ENCODE data around the gene NLRC4.
"Not testable (repeated sequence)": the region's sequence is repeated elsewhere in the genome, so short reads cannot be mapped to it uniquely, and the experiment has no call there.

The NLRC4 gene

DNA sequence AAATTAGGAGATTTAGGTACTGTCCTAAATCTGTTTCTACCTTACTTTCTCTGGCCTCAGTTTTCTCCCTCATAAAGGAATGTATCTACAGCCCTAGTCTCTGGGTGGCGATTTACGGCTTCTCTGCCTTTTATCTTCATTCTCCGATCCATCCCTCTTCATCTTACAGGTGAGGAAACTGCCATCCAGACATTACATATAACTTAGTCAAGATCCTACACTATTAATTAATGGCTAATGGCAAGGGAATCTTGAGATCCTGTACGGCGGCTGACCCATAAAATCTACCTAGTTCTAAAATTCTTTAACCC, 12.6 kb upstream of the NLRC4 start:
- H3K27ac ChIP-seq (ENCODE audit: low read length): peak overlapping the region; percentile 23
- peak overlapping the region; percentile 83; the same call in 1 of the 2 replicates for H3K9ac ChIP-seq (ENCODE audit: low read depth, low read length)
- H3K4me3 ChIP-seq (ENCODE audit: low read length): peak overlapping the region; percentile 92
- no peaks in the 10 kb centered on the region for H3K36me3 ChIP-seq (ENCODE audit: insufficient read depth, low read depth, low read length)
- no peaks in the 10 kb centered on the region for H3K9me3 ChIP-seq (ENCODE audit: insufficient read depth, low read depth, low read length)
- no peaks in the 10 kb centered on the region; the same call in 1 of the 2 replicates for H3K27me3 ChIP-seq (ENCODE audit: insufficient read depth, low read length)
- no peaks in the 10 kb centered on the region for H3K4me1 ChIP-seq (ENCODE audit: insufficient read depth, low read length)

DNA sequence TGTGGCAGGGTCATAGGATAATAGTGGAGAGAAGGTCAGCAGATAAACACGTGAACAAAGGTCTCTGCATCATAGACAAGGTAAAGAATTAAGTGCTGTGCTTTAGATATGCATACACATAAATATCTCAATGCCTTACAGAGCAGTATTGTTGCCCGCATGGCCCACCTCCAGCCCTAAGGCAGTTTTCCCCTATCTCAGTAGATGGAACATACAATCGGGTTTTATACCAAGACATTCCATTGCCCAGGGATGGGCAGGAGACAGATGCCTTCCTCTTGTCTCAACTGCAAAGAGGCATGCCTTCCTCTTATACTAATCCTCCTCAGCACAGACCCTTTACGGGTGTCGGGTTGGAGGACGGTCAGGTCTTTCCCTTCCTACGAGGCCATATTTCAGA, 11.1 kb upstream of the NLRC4 start:
- not testable (repeated sequence) for H3K27ac ChIP-seq (ENCODE audit: low read length); H3K27me3 ChIP-seq (ENCODE audit: insufficient read depth, low read length); H3K9ac ChIP-seq (ENCODE audit: low read depth, low read length); H3K4me1 ChIP-seq (ENCODE audit: insufficient read depth, low read length); H3K9me3 ChIP-seq (ENCODE audit: insufficient read depth, low read depth, low read length); H3K36me3 ChIP-seq (ENCODE audit: insufficient read depth, low read depth, low read length); H3K4me3 ChIP-seq (ENCODE audit: low read length)

DNA sequence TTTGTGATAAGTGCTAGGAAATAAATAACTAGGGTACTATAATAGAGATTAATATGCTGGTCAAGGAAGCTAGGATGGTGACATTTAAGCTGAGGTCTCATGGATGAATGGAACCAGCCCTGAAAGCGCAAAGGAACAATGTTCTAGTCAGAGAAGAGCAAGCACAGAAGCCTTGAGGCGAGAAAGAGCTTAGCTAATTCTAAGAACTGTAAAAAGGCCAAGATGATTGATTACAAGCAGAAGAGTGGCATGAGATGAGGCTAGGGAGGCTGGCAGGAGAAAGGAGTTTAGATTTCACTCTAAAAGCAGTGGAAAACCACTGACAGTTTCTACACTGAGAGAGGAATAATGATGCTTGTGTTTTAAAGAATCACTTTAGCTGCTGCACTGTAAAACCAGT, 9.6 kb upstream of the NLRC4 start:
- H3K9me3 ChIP-seq (ENCODE audit: insufficient read depth, low read depth, low read length): no peaks in the 10 kb centered on the region
- no peaks in the 10 kb centered on the region for H3K4me1 ChIP-seq (ENCODE audit: insufficient read depth, low read length)
- peaks cover 5% of the 10 kb centered on the region; the same call in 1 of the 2 replicates for H3K27me3 ChIP-seq (ENCODE audit: insufficient read depth, low read length)
- H3K4me3 ChIP-seq (ENCODE audit: low read length): no peak overlapping the region
- H3K36me3 ChIP-seq (ENCODE audit: insufficient read depth, low read depth, low read length): no peaks in the 10 kb centered on the region
- H3K27ac ChIP-seq (ENCODE audit: low read length): no peak overlapping the region
- no peak overlapping the region for H3K9ac ChIP-seq (ENCODE audit: low read depth, low read length)

DNA sequence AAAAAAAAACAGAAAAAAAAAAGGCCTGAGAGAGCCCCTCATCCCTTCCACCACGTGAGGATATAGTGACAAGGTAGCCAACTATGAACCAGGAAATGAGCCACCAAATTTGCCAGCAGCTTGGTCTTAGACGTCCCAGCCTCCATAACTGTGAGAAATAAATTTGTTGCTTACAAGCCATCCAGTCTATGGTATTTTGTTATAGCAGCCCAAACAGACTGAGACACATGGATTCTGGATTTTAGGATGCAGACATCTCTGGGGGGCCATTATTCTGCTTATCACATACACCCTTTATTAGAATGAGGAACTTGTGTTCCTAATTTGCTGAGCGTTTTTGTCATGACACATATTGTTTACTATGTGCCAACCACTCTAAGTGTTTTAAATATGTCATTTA, 7.6 kb upstream of the NLRC4 start:
- H3K36me3 ChIP-seq (ENCODE audit: insufficient read depth, low read depth, low read length): no peaks in the 10 kb centered on the region
- H3K27ac ChIP-seq (ENCODE audit: low read length): no peak overlapping the region
- no peak overlapping the region for H3K9ac ChIP-seq (ENCODE audit: low read depth, low read length)
- H3K9me3 ChIP-seq (ENCODE audit: insufficient read depth, low read depth, low read length): no peaks in the 10 kb centered on the region
- no peaks in the 10 kb centered on the region for H3K4me1 ChIP-seq (ENCODE audit: insufficient read depth, low read length)
- peaks cover 5% of the 10 kb centered on the region for H3K27me3 ChIP-seq (ENCODE audit: insufficient read depth, low read length)
- H3K4me3 ChIP-seq (ENCODE audit: low read length): no peak overlapping the region

DNA sequence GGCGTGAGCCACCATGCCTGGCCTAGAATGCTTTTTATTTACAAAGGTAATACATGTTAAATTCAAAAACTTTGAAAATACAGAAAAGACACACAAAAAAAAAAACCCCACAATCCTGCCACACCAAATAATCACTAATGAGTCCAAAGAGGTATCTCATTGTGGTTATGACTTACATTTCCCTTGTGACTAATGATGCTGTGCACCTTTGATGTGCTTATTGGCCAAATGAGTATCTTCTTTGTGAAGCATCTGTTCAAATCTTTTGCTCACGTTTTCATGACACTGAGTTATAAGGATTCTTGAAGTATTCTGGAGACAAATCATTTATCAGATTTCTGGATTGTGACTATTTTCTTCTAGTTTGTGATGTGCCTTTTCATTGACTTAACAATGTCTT, 6.4 kb upstream of the NLRC4 start:
- Histone ChIP-seq H3K4me3 (ENCODE audit: low read length) (no peak overlapping the region), H3K36me3 (ENCODE audit: insufficient read depth, low read depth, low read length) (no peaks in the 10 kb centered on the region), H3K4me1 (ENCODE audit: insufficient read depth, low read length) (no peaks in the 10 kb centered on the region), H3K27ac (ENCODE audit: low read length) (no peak overlapping the region), H3K9me3 (ENCODE audit: insufficient read depth, low read depth, low read length) (no peaks in the 10 kb centered on the region), H3K9ac (ENCODE audit: low read depth, low read length) (no peak overlapping the region), H3K27me3 (ENCODE audit: insufficient read depth, low read length) (peaks cover 5% of the 10 kb centered on the region)

DNA sequence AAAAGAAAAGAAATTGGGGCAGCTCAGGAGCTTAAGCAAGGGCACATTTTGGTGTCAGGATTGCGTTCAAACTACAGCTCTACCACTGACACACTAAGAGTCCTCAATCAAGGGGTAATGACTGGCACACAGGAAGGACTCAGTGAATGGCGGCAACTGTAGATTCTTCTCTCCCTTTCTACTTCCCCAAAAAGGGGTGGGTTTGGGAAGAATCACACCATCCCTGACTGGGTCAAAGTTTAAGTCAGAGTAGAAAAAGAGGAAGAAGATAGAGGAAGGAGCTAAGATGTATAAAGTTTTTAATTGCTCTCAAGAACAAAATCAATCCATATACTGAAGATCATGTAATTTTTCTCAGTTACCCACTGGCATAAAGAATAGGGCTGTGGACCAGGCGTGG, 2.6 kb downstream of the NLRC4 start:
- Histone ChIP-seq H3K27me3 (ENCODE audit: insufficient read depth, low read length) (no peaks in the 10 kb centered on the region), H3K36me3 (ENCODE audit: insufficient read depth, low read depth, low read length) (no peaks in the 10 kb centered on the region), H3K9me3 (ENCODE audit: insufficient read depth, low read depth, low read length) (no peaks in the 10 kb centered on the region), H3K4me1 (ENCODE audit: insufficient read depth, low read length) (no peaks in the 10 kb centered on the region), H3K27ac (ENCODE audit: low read length) (no peak overlapping the region), H3K4me3 (ENCODE audit: low read length) (no peak overlapping the region), H3K9ac (ENCODE audit: low read depth, low read length) (no peak overlapping the region)

DNA sequence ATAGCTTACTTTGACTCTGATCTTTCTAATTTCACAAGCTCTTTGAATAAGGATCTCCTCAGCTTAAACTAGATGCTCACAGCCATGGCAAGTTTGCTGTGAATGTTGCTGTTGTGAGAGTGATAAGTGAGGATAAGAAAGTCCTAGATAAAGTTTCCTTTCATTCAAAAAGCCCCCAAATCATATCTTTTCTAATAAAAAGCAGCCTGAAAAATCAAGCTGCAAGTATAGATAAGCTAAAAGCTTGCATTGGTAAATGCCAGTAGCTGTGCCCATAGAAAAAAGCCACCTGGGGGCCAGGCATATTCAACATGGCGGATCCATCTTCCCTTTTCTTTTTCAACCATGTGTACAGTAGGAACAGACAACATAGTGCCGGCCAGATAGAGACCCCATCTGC, 4.3 kb downstream of the NLRC4 start:
- Histone ChIP-seq H3K36me3 (ENCODE audit: insufficient read depth, low read depth, low read length) (no peaks in the 10 kb centered on the region), H3K4me1 (ENCODE audit: insufficient read depth, low read length) (no peaks in the 10 kb centered on the region), H3K9me3 (ENCODE audit: insufficient read depth, low read depth, low read length) (no peaks in the 10 kb centered on the region), H3K27ac (ENCODE audit: low read length) (no peak overlapping the region), H3K4me3 (ENCODE audit: low read length) (no peak overlapping the region), H3K9ac (ENCODE audit: low read depth, low read length) (no peak overlapping the region), H3K27me3 (ENCODE audit: insufficient read depth, low read length) (no peaks in the 10 kb centered on the region)

DNA sequence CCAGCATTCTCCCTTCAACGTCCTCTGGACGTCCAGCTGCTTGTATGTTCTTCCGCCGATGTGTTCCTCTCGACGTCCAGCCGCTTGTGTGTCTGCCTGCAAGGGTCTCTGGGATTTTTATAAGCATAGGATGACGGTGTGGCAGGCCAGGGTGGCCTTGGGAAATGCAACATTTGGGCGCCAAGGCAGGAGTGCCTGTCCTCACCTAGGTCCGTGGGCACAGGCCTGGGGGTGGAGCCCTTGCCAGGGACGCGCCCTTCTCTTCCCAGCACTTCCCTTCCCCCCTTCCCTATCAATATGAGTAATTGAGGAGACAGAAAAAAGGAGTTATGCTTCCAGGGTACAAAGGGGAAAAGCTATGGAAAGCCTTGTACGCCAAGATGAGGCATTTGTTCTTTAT, 6.4 kb downstream of the NLRC4 start:
- Histone ChIP-seq H3K4me1 (ENCODE audit: insufficient read depth, low read length) (no peaks in the 10 kb centered on the region), H3K9ac (ENCODE audit: low read depth, low read length) (no peak overlapping the region), H3K27ac (ENCODE audit: low read length) (no peak overlapping the region), H3K9me3 (ENCODE audit: insufficient read depth, low read depth, low read length) (no peaks in the 10 kb centered on the region), H3K27me3 (ENCODE audit: insufficient read depth, low read length) (no peaks in the 10 kb centered on the region), H3K36me3 (ENCODE audit: insufficient read depth, low read depth, low read length) (no peaks in the 10 kb centered on the region), H3K4me3 (ENCODE audit: low read length) (no peak overlapping the region)

DNA sequence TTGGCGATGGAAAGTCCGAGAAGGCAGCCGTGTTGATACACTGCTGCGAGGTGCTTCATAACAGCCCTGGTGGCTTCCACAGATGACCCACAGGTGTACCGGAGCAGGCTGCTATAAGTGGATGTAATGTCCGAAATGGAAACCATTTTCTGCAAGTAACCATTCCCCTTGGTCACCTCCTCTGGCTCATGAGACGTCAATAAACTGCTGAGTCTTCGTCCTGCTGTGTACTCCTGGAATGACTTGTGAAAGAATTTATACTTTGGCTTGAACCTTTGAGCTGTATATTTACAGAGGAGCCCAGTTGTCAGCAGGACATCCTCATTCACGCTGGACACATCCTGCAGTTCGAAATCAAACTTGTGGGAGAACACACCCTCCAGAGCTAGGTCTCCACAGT, 14.4 kb downstream of the NLRC4 start:
- no peak overlapping the region for H3K9ac ChIP-seq (ENCODE audit: low read depth, low read length)
- H3K27me3 ChIP-seq (ENCODE audit: insufficient read depth, low read length): no peaks in the 10 kb centered on the region
- H3K9me3 ChIP-seq (ENCODE audit: insufficient read depth, low read depth, low read length): no peaks in the 10 kb centered on the region
- no peaks in the 10 kb centered on the region for H3K4me1 ChIP-seq (ENCODE audit: insufficient read depth, low read length)
- H3K36me3 ChIP-seq (ENCODE audit: insufficient read depth, low read depth, low read length): no peaks in the 10 kb centered on the region
- H3K27ac ChIP-seq (ENCODE audit: low read length): no peak overlapping the region
- no peak overlapping the region for H3K4me3 ChIP-seq (ENCODE audit: low read length)

DNA sequence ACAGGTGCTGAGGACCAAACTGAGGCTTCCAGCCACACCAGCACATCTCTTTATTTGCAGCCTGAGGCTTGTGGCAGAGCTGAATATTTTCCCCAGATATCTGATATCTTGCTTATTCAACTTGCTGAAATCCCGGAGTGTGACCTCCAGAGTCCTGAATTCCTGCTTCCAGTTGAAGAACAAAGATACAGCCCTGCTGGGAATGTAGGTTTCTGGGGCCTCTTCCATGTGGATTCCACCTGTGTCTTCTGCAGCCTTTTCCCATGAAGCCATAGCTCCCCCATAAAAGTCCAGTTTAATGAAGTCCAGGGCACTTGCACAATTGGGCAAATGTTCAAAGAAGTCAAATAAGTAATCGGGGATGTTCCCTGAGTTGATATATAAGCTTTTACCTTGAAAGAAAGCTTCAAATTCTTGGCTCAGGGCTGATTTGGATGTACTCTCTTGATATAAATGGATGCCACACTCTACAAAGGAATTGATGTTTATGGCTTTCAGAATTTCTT, 14.9 kb downstream of the NLRC4 start:
- no peaks in the 10 kb centered on the region for H3K4me1 ChIP-seq (ENCODE audit: insufficient read depth, low read length)
- H3K4me3 ChIP-seq (ENCODE audit: low read length): no peak overlapping the region
- H3K36me3 ChIP-seq (ENCODE audit: insufficient read depth, low read depth, low read length): no peaks in the 10 kb centered on the region
- no peaks in the 10 kb centered on the region for H3K9me3 ChIP-seq (ENCODE audit: insufficient read depth, low read depth, low read length)
- no peak overlapping the region for H3K9ac ChIP-seq (ENCODE audit: low read depth, low read length)
- H3K27ac ChIP-seq (ENCODE audit: low read length): no peak overlapping the region
- no peaks in the 10 kb centered on the region for H3K27me3 ChIP-seq (ENCODE audit: insufficient read depth, low read length)

DNA sequence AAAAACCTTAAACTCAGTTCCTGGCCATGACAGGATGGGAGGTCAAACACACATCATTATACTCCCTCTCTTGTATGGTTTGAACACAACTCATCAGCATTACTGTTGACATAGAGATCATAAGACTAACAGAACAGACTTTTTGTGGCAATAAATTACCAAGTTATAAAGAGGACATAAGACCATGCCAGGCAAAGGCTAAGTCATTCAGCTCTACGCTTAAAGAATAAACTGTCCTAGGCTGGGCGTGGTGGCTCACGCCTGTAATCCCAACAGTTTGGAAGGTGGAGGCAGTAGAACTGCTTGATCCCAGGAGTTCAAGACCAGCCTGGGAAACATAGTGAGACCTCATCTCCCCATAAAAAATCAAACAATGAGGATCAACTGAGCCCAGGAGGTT, 16.4 kb downstream of the NLRC4 start:
- Histone ChIP-seq H3K4me3 (ENCODE audit: low read length) (no peak overlapping the region), H3K9ac (ENCODE audit: low read depth, low read length) (no peak overlapping the region), H3K36me3 (ENCODE audit: insufficient read depth, low read depth, low read length) (no peaks in the 10 kb centered on the region)

DNA sequence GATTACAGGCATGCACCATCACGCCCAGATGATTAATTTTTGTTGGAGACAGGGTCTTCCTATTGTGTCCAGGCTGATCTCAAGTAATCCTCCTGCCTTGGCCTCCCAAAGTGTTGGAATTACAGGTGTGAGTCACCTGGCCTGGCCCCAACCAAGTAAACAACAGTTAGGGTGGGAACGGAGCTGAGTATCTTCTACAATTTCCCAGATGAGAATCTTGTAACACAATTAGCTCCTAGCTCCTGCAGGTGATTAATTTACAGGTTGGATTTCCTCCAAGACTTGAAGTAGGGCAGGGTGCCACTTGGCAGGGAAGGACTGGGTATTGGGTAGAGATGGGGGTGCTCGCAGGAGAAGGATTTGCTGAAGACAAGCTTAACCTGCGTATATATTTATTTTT, 17.8 kb downstream of the NLRC4 start:
- Histone ChIP-seq H3K4me3 (ENCODE audit: low read length) (no peak overlapping the region), H3K27ac (ENCODE audit: low read length) (no peak overlapping the region), H3K9me3 (ENCODE audit: insufficient read depth, low read depth, low read length) (no peaks in the 10 kb centered on the region), H3K4me1 (ENCODE audit: insufficient read depth, low read length) (no peaks in the 10 kb centered on the region), H3K9ac (ENCODE audit: low read depth, low read length) (no peak overlapping the region), H3K27me3 (ENCODE audit: insufficient read depth, low read length) (no peaks in the 10 kb centered on the region), H3K36me3 (ENCODE audit: insufficient read depth, low read depth, low read length) (no peaks in the 10 kb centered on the region)

More for the DNA sequence above, 16.4 kb downstream of the NLRC4 start:
- Histone ChIP-seq H3K4me1 (ENCODE audit: insufficient read depth, low read length) (no peaks in the 10 kb centered on the region), H3K27ac (ENCODE audit: low read length) (no peak overlapping the region), H3K9me3 (ENCODE audit: insufficient read depth, low read depth, low read length) (no peaks in the 10 kb centered on the region), H3K27me3 (ENCODE audit: insufficient read depth, low read length) (no peaks in the 10 kb centered on the region)

DNA sequence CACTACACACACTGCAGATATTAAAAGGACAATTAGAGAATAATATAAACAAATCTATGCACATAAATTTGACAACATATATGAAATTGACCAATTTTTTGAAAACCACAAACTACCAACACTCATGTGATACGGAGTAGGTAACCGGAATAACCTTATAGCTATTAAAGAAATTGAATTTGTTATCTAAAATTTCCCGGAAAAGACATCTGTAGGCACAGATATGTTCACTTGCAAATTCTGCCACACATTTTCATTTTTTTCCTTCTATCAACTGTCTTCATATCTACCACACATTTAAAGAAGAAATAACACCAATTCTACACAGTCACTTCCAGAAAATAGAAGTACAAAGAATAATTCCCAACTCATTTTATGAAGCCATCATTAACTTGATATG, 22.4 kb downstream of the NLRC4 start:
- H3K4me1 ChIP-seq (ENCODE audit: insufficient read depth, low read length): no peaks in the 10 kb centered on the region
- no peaks in the 10 kb centered on the region for H3K27me3 ChIP-seq (ENCODE audit: insufficient read depth, low read length)
- no peak overlapping the region for H3K4me3 ChIP-seq (ENCODE audit: low read length)
- H3K27ac ChIP-seq (ENCODE audit: low read length): no peak overlapping the region
- H3K36me3 ChIP-seq (ENCODE audit: insufficient read depth, low read depth, low read length): no peaks in the 10 kb centered on the region
- H3K9ac ChIP-seq (ENCODE audit: low read depth, low read length): no peak overlapping the region
- H3K9me3 ChIP-seq (ENCODE audit: insufficient read depth, low read depth, low read length): no peaks in the 10 kb centered on the region
